ENCODE results near the gene BFSP2.

DNA sequence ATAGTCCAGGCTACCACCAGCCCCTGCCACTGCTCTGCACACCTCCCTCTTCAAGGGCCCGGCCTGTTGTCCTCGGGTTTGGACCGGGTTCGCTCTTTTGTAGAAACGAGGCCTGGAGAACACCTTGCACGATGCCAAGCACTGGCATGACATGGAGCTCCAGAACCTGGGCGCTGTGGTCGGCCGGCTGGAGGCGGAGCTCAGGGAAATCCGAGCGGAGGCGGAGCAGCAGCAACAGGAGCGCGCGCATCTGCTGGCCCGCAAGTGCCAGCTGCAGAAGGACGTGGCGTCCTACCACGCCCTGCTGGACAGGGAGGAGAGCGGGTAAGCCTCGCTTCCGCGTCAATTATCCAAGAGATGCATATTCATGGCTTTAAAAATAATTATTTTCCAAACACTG is 72.4 kb downstream of the BFSP2 start:
- TF ChIP-seq RBM22 (optimal IDR thresholded peaks at IDR 0.05; ENCODE audit: low read length) (no peak), ARNTL (CRISPR knock-in tag; IDR thresholded peaks at IDR 0.05) (no peak), HMG20A (CRISPR knock-in tag; IDR thresholded peaks at IDR 0.05; ENCODE audit: borderline replicate concordance) (no peak), NR2F6 (IDR thresholded peaks at IDR 0.05) (no peak), NR2F6 (CRISPR knock-in tag; IDR thresholded peaks at IDR 0.05) (no peak), KDM1A (CRISPR knock-in tag; IDR thresholded peaks at IDR 0.05) (no peak), ZNF138 (CRISPR knock-in tag; IDR thresholded peaks at IDR 0.05; ENCODE audit: low read depth) (no peak), ZSCAN20 (CRISPR knock-in tag; IDR thresholded peaks at IDR 0.05; ENCODE audit: borderline replicate concordance) (no peak), EZH2 (conservative IDR thresholded peaks at IDR 0.05; ENCODE audit: low read depth, low read length) (no peak)
- TF ChIP-seq, protein P1, sequence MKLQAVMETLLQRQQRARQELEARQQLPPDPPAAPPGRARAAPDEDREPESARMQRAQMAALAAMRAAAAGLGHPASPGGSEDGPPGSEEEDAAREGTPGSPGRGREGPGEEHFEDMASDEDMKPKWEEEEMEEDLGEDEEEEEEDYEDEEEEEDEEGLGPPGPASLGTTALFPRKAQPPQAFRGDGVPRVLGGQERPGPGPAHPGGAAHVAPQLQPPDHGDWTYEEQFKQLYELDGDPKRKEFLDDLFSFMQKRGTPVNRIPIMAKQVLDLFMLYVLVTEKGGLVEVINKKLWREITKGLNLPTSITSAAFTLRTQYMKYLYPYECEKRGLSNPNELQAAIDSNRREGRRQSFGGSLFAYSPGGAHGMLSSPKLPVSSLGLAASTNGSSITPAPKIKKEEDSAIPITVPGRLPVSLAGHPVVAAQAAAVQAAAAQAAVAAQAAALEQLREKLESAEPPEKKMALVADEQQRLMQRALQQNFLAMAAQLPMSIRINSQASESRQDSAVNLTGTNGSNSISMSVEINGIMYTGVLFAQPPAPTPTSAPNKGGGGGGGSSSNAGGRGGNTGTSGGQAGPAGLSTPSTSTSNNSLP (IDR thresholded peaks at IDR 0.05; ENCODE audit: low read depth, low read length): no peak
- TF ChIP-seq, protein P2, sequence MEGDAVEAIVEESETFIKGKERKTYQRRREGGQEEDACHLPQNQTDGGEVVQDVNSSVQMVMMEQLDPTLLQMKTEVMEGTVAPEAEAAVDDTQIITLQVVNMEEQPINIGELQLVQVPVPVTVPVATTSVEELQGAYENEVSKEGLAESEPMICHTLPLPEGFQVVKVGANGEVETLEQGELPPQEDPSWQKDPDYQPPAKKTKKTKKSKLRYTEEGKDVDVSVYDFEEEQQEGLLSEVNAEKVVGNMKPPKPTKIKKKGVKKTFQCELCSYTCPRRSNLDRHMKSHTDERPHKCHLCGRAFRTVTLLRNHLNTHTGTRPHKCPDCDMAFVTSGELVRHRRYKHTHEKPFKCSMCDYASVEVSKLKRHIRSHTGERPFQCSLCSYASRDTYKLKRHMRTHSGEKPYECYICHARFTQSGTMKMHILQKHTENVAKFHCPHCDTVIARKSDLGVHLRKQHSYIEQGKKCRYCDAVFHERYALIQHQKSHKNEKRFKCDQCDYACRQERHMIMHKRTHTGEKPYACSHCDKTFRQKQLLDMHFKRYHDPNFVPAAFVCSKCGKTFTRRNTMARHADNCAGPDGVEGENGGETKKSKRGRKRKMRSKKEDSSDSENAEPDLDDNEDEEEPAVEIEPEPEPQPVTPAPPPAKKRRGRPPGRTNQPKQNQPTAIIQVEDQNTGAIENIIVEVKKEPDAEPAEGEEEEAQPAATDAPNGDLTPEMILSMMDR (CRISPR knock-in tag; IDR thresholded peaks at IDR 0.05): no peak
- TF ChIP-seq, protein P3, sequence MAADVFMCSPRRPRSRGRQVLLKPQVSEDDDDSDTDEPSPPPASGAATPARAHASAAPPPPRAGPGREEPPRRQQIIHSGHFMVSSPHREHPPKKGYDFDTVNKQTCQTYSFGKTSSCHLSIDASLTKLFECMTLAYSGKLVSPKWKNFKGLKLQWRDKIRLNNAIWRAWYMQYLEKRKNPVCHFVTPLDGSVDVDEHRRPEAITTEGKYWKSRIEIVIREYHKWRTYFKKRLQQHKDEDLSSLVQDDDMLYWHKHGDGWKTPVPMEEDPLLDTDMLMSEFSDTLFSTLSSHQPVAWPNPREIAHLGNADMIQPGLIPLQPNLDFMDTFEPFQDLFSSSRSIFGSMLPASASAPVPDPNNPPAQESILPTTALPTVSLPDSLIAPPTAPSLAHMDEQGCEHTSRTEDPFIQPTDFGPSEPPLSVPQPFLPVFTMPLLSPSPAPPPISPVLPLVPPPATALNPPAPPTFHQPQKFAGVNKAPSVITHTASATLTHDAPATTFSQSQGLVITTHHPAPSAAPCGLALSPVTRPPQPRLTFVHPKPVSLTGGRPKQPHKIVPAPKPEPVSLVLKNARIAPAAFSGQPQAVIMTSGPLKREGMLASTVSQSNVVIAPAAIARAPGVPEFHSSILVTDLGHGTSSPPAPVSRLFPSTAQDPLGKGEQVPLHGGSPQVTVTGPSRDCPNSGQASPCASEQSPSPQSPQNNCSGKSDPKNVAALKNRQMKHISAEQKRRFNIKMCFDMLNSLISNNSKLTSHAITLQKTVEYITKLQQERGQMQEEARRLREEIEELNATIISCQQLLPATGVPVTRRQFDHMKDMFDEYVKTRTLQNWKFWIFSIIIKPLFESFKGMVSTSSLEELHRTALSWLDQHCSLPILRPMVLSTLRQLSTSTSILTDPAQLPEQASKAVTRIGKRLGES (CRISPR knock-in tag; IDR thresholded peaks at IDR 0.05; ENCODE audit: borderline replicate concordance): no peak
- TF ChIP-seq, protein P4, sequence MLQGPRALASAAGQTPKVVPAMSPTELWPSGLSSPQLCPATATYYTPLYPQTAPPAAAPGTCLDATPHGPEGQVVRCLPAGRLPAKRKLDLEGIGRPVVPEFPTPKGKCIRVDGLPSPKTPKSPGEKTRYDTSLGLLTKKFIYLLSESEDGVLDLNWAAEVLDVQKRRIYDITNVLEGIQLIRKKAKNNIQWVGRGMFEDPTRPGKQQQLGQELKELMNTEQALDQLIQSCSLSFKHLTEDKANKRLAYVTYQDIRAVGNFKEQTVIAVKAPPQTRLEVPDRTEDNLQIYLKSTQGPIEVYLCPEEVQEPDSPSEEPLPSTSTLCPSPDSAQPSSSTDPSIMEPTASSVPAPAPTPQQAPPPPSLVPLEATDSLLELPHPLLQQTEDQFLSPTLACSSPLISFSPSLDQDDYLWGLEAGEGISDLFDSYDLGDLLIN (CRISPR knock-in tag; IDR thresholded peaks at IDR 0.05; ENCODE audit: borderline replicate concordance): no peak
